ENCODE measurements around the gene ZKSCAN3.

DNA sequence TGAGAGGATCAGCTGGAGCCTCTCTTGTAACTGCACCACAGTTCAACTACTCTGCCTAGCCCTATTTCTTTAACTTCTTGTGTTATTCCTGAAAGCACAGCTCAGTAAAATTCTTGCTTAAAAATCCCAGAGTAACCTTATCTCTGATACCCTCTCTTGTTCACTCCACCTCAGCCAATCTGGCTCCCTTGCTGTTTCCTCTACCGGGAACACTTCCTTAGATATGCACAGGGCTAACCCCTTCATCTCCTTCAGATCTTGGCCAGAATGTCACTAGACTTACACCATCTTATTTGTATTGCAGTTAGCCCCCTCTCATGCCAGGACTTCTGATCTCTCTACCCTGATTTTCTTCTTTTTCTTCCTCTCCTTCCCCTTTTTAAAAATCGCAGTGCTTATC, 2.6 kb upstream of the ZKSCAN3 start:
- no peak for TF ChIP-seq ZNF274 (IDR thresholded peaks at IDR 0.05; ENCODE audit: borderline replicate concordance, extremely low read depth, low read length)
- no peak for TF ChIP-seq EP300 (IDR thresholded peaks at IDR 0.05; ENCODE audit: borderline replicate concordance in 1 of 2, low read depth in 2 of 2, low read length in 2 of 2)
- TF ChIP-seq, protein P1, sequence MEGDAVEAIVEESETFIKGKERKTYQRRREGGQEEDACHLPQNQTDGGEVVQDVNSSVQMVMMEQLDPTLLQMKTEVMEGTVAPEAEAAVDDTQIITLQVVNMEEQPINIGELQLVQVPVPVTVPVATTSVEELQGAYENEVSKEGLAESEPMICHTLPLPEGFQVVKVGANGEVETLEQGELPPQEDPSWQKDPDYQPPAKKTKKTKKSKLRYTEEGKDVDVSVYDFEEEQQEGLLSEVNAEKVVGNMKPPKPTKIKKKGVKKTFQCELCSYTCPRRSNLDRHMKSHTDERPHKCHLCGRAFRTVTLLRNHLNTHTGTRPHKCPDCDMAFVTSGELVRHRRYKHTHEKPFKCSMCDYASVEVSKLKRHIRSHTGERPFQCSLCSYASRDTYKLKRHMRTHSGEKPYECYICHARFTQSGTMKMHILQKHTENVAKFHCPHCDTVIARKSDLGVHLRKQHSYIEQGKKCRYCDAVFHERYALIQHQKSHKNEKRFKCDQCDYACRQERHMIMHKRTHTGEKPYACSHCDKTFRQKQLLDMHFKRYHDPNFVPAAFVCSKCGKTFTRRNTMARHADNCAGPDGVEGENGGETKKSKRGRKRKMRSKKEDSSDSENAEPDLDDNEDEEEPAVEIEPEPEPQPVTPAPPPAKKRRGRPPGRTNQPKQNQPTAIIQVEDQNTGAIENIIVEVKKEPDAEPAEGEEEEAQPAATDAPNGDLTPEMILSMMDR (IDR thresholded peaks at IDR 0.05; ENCODE audit: control extremely low read depth in 1 of 3, insufficient read depth in 1 of 3, low read depth in 1 of 3, low read length in 3 of 3): no peak
- no peak for TF ChIP-seq TAF1 (IDR thresholded peaks at IDR 0.05; ENCODE audit: low read depth, low read length)
- no peak for TF ChIP-seq RAD21 (IDR thresholded peaks at IDR 0.05 in 1 of 2, conservative IDR thresholded peaks at IDR 0.05 in 1 of 2; ENCODE audit: low read depth in 2 of 2, low read length in 2 of 2)
- no peak for TF ChIP-seq NRF1 (IDR thresholded peaks at IDR 0.05; ENCODE audit: low read depth, low read length)
- TF ChIP-seq EZH2 (IDR thresholded peaks at IDR 0.05; ENCODE audit: low read depth, low read length, severe bottlenecking): no peak
- TF ChIP-seq JUND (IDR thresholded peaks at IDR 0.05; ENCODE audit: low read length): no peak
- TF ChIP-seq RFX5 (IDR thresholded peaks at IDR 0.05; ENCODE audit: borderline replicate concordance, low read depth, low read length): no peak

All from H1 (cell line).